ENCODE measurements around the gene CBLN4.

- TF ChIP-seq ZBTB43 (CRISPR knock-in tag; IDR thresholded peaks at IDR 0.05) (no peak), NR2C1 (IDR thresholded peaks at IDR 0.05) (no peak), NR2C1 (tag; IDR thresholded peaks at IDR 0.05) (no peak), EZH2 (IDR thresholded peaks at IDR 0.05; ENCODE audit: borderline replicate concordance, low read depth, low read length) (no peak), FOXP1 (CRISPR knock-in tag; IDR thresholded peaks at IDR 0.05) (no peak), THAP7 (CRISPR knock-in tag; IDR thresholded peaks at IDR 0.05) (no peak), JUND (IDR thresholded peaks at IDR 0.05; ENCODE audit: borderline replicate concordance, low read depth, low read length) (no peak), JUND (tag; IDR thresholded peaks at IDR 0.05; ENCODE audit: borderline replicate concordance, low read depth, low read length) (no peak), KLF1 (tag; IDR thresholded peaks at IDR 0.05) (no peak), TFE3 (CRISPR knock-in tag; IDR thresholded peaks at IDR 0.05) (no peak), POLR2A (conservative IDR thresholded peaks at IDR 0.05) (no peak), JUNB (CRISPR knock-in tag; conservative IDR thresholded peaks at IDR 0.05) (no peak), U2AF2 (optimal IDR thresholded peaks at IDR 0.05; ENCODE audit: low read depth, low read length) (no peak)
- TF ChIP-seq, protein P1, sequence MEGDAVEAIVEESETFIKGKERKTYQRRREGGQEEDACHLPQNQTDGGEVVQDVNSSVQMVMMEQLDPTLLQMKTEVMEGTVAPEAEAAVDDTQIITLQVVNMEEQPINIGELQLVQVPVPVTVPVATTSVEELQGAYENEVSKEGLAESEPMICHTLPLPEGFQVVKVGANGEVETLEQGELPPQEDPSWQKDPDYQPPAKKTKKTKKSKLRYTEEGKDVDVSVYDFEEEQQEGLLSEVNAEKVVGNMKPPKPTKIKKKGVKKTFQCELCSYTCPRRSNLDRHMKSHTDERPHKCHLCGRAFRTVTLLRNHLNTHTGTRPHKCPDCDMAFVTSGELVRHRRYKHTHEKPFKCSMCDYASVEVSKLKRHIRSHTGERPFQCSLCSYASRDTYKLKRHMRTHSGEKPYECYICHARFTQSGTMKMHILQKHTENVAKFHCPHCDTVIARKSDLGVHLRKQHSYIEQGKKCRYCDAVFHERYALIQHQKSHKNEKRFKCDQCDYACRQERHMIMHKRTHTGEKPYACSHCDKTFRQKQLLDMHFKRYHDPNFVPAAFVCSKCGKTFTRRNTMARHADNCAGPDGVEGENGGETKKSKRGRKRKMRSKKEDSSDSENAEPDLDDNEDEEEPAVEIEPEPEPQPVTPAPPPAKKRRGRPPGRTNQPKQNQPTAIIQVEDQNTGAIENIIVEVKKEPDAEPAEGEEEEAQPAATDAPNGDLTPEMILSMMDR (IDR thresholded peaks at IDR 0.05 in 2 of 3, conservative IDR thresholded peaks at IDR 0.05 in 1 of 3; ENCODE audit: insufficient read depth in 2 of 3, low read depth in 1 of 3, low read length in 3 of 3) = no peak
These were observed 1.3 kb downstream of the CBLN4 start for GRCh38 chr20:56004007-56004406.

Measured in K562 (cell line).